Peyer's patch (tissue), 4 donors: ENCODE measurements around the gene TMEM101. TPM values are rescaled to one million over a fixed set of nuclear protein-coding genes. Genes with fewer than 3 reads are reported as not detected.
A peak's percentile ranks its signal among the peaks of the same experiment; 100 is the strongest.

Experiments
- DNase-seq, 3 donors: peaks; one replicate each; pipeline ENCODE4 v3.0.0-alpha.2; 2017 to 2019
- H3K27ac ChIP-seq, 4 donors: fragments of 200-600 bp; sonication (generic); one replicate each; pipeline ENCODE4 v1.5.1; 2016 to 2019
- H3K27me3 ChIP-seq, 2 donors: fragments of 200-600 bp; sonication (generic); one replicate each; pipeline ENCODE4 v1.5.1; 2019
- H3K36me3 ChIP-seq, 3 donors: fragments of 200-600 bp; sonication (generic); one replicate each; pipeline ENCODE4 v1.5.1; 2016 to 2019
- H3K4me1 ChIP-seq, 4 donors: fragments of 200-600 bp; sonication (generic); one replicate each; pipeline ENCODE4 v1.5.1; 2016 to 2019
- H3K4me3 ChIP-seq, 4 donors: fragments of 200-600 bp; sonication (generic); 1 replicate in 3 of 4; 2 replicates in 1 of 4; pipeline ENCODE4 v1.5.1; 2016 to 2019; ENCODE audit warnings: mild to moderate bottlenecking in 1 of 4
- H3K9me3 ChIP-seq, 4 donors: fragments of 200-600 bp; sonication (generic); one replicate each; pipeline ENCODE4 v1.5.1; 2016 to 2019; ENCODE audit warnings: mild to moderate bottlenecking in 1 of 4
- POLR2A ChIP-seq, 2 donors: fragments of 450-650 bp; IDR thresholded peaks; one replicate each; pipeline ENCODE4 v1.5.1; 2017; ENCODE audit warnings: antibody characterized with exemption in 2 of 2, mild to moderate bottlenecking in 2 of 2, moderate library complexity in 2 of 2
- total RNA-seq, 4 donors: library from RNA; depleted of rRNA; stranded (reverse); fragments of >200 nt; gene quantifications; one replicate each; pipeline ENCODE4 v1.1.0, GENCODE V29; 2016
- TF ChIP-seq, protein P1 (sequence below), 6 experiments: fragments of 450-650 bp in 4 of 6; fragments of 200-600 bp in 2 of 6; sonication (generic) in 1 of 6; IDR thresholded peaks; one replicate each; pipeline ENCODE4 v1.5.1; 2017 to 2019; ENCODE audit warnings: antibody characterized with exemption in 6 of 6, mild to moderate bottlenecking in 3 of 6, moderate library complexity in 1 of 6

TMEM101 gene
- 10 to 100 TPM in 3 of 4 donors, 1 to 10 TPM in 1; 8.3 to 20.9 (median 17.5) TPM for total RNA-seq

DNA sequence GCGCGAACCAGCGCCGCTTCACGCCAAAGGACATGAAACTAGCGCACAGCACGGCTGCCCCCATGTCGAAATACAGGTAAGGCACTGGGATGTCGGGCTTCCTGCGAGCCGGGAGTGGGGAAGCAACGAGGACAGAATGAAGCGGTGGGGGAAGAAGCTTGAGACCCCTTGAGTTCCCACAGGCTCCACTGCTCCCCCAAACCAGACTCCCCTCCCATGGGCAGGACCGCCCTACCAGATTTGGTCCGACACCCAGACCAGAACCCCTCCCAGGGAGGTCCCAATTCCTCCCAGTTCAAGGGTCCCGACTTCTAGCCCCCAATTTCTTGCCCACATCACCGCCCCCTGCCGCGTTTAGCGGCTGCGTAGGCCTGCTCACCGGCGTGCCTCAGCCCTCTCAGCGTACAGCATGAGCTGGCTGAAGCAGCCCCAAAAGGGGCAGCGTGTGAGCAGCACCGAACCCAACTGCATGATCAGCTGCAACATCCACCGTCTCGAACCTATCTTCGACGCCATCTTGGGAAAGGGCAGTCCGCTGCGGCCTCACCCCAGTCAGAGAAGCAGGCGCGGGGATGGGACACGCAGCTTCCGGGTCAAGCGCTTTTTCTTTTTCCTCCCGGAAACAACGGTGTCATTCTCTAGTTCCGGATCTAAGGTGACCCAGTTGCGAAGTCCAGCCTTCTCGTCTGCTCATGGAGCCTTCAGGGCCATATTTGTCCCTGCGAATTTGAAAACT lies at the start of gene TMEM101:
TMEM101 (minus strand) TSS at position 527 of the 736 bp plus-strand sequence; CDS start at position 516, 11 bp downstream.
- Histone ChIP-seq H3K9me3 (no peaks in the 10 kb centered on the region), H3K4me3 (peak within 1 kb of the TSS; percentile 71 to 94 (median 76)), H3K4me1 (peaks cover 0 to 10% (median 7%) of the 10 kb centered on the region in 4 donors), H3K27me3 (no peaks in the 10 kb centered on the region), H3K27ac (peak within 1 kb of the TSS; percentile 48 to 76 (median 72)), H3K36me3 (peaks cover 0 to 7% (median 0%) of the 10 kb centered on the region in 3 donors)
- TF ChIP-seq POLR2A (IDR thresholded peaks at IDR 0.05), result peak in 1 of 2 donors; percentile 22
- TF ChIP-seq, protein P1, sequence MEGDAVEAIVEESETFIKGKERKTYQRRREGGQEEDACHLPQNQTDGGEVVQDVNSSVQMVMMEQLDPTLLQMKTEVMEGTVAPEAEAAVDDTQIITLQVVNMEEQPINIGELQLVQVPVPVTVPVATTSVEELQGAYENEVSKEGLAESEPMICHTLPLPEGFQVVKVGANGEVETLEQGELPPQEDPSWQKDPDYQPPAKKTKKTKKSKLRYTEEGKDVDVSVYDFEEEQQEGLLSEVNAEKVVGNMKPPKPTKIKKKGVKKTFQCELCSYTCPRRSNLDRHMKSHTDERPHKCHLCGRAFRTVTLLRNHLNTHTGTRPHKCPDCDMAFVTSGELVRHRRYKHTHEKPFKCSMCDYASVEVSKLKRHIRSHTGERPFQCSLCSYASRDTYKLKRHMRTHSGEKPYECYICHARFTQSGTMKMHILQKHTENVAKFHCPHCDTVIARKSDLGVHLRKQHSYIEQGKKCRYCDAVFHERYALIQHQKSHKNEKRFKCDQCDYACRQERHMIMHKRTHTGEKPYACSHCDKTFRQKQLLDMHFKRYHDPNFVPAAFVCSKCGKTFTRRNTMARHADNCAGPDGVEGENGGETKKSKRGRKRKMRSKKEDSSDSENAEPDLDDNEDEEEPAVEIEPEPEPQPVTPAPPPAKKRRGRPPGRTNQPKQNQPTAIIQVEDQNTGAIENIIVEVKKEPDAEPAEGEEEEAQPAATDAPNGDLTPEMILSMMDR (IDR thresholded peaks at IDR 0.05), result peak in 1 of 6 experiments; percentile 2
- peak; percentile 88 to 96 (median 89) for DNase-seq

DNA sequence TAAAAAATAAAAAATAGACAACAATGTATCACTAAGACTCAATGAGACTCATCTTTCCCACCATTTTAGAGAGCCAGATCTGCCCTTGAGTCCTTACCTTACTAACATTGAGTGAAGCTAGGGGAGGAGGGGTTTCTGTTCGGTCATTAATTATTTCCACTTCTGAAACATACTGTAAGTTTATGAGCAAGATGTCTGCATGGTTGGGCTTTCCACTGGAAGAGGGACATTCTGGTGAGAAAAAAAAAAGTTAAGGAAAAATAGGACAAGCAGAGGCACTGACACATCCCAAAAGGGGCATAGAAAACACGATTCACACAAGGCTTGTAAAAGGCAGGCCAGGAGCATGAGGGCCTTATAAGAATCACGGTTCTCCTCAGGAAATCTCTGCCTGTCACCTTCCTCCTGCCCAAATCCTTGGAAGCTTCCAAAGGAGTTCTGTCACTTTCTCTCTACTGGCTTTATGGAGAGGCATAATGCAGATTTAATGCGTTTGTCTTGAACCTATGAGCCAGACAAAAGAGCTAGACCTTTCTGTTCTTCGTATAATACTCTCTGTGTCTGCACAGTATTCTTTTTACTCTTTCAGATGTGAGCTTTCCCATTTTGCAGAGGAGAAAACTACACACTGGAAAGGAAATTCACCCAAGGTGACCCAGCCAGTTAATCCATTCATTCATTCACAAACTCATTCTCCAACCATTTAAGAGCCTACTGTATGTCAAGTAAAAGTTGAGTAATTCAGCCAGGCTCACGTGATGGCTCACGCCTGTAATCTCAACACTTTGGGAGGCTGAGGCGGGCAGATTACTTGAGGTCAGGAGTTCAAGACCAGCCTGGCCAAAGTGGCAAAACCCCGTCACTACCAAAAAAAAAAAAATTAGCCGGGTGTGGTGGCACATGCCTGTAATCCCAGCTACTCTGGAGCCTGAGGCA lies 49.2 kb upstream of the TMEM101 start:
- Histone ChIP-seq H3K36me3 (peaks cover 0 to 30% (median 0%) of the 10 kb centered on the region in 3 donors), H3K4me3 (no peak overlapping the region), H3K27me3 (no peaks in the 10 kb centered on the region), H3K4me1 (peaks cover 0 to 34% (median 4%) of the 10 kb centered on the region in 4 donors), H3K27ac (no peak overlapping the region), H3K9me3 (no peaks in the 10 kb centered on the region)
- no peak for DNase-seq
- TF ChIP-seq POLR2A (IDR thresholded peaks at IDR 0.05), result no peak
- TF ChIP-seq, protein P1 (IDR thresholded peaks at IDR 0.05), result no peak

DNA sequence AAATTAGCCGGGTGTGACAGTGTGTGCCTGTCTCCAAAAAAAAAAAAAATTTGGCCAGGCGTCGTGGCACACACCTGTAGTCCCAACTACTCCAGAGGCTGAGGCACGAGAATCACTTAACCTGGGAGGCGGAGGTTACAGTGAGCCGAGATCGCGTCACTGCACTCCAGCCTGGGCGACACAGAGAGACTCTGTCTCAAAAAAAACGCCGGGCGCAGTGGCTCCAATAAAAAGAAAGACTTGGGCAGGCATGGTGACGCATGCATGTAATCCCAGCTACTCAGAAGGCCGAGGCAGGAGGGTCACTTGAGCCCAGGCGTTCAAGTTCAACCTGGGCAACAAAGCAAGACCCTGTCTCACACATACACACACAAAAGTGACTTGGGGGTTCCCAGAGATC lies 48.1 kb upstream of the TMEM101 start:
- peaks cover 0 to 37% (median 0%) of the 10 kb centered on the region in 3 donors for H3K36me3 ChIP-seq
- H3K27me3 ChIP-seq, result no peaks in the 10 kb centered on the region
- H3K9me3 ChIP-seq, result no peaks in the 10 kb centered on the region
- H3K27ac ChIP-seq, result no peak overlapping the region
- H3K4me1 ChIP-seq, result peaks cover 0 to 32% (median 4%) of the 10 kb centered on the region in 4 donors
- DNase-seq, result no peak
- no peak for TF ChIP-seq POLR2A (IDR thresholded peaks at IDR 0.05)
- TF ChIP-seq, protein P1 (IDR thresholded peaks at IDR 0.05), result no peak
- H3K4me3 ChIP-seq, result no peak overlapping the region

DNA sequence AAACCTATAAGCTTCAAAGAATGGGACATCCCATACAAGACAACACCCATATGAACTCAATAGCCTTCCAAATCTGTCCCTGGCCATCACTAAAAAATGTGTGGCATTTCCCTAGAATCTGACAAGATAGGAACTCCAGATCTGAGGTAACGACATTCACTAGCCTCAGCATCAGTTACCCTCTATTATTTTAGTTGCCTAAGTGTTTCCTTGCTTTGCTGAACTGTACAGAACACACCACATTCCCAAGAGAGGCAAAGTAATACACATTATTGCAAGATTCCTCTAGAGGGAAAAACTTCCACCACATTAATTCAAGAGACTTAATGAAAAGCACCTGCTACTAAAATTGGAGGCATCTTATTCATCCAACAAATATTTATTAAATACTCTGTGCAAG lies 46.7 kb upstream of the TMEM101 start:
- Histone ChIP-seq H3K4me1 (peaks cover 0 to 19% (median 0%) of the 10 kb centered on the region in 4 donors), H3K27me3 (no peaks in the 10 kb centered on the region), H3K4me3 (no peak overlapping the region), H3K9me3 (no peaks in the 10 kb centered on the region), H3K36me3 (peaks cover 0 to 46% (median 0%) of the 10 kb centered on the region in 3 donors), H3K27ac (no peak overlapping the region)
- no peak for TF ChIP-seq POLR2A (IDR thresholded peaks at IDR 0.05)
- TF ChIP-seq, protein P1 (IDR thresholded peaks at IDR 0.05), result no peak
- no peak for DNase-seq

DNA sequence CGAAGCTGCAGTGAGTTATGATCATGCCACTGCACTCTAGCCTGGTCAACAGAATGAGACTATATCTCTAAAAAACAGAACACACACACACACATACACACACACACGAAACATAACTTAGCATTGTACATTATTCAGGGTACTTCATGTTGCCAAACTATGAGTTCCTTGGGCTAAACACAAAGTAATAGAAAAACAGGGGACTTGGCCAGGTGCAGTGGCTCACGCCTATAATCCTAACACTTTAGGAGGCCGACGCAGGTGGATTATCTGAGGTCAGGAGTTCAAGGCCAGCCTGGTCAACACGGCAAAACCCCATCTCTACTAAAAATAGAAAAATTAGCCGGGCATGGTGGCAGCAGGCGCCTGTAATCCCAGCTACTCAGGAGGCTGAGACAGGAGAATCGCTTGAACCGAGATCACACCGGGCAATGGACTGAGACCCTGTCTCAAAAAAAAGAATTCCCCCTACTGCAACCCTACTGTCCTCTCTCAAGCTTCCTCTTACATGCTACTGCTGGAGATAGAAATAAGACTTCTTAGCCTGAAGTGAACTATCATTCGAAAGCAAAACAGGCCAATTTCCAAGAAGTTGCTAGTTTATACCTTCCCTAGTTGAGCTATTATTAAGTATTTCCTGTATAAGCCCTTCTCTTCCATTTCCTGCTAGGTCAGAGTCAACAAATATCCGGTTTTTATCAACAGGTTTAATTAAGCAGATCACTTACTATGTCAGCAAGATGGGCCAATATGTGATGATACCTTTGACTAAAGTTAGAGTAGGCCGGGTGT lies 44.5 kb upstream of the TMEM101 start:
- no peak overlapping the region for H3K4me3 ChIP-seq
- no peaks in the 10 kb centered on the region for H3K27me3 ChIP-seq
- TF ChIP-seq, protein P1 (IDR thresholded peaks at IDR 0.05), result no peak
- no peak for TF ChIP-seq POLR2A (IDR thresholded peaks at IDR 0.05)
- H3K4me1 ChIP-seq, result peaks cover 0 to 6% (median 0%) of the 10 kb centered on the region in 4 donors
- H3K27ac ChIP-seq, result no peak overlapping the region
- peaks cover 0 to 58% (median 0%) of the 10 kb centered on the region in 3 donors for H3K36me3 ChIP-seq
- DNase-seq, result no peak
- H3K9me3 ChIP-seq, result no peaks in the 10 kb centered on the region
